ENCODE measurements around the gene HDAC9. TPM values are rescaled to one million over a fixed set of nuclear protein-coding genes. Genes with fewer than 3 reads are reported as not detected.

Gene HDAC9
- total and polyA plus RNA-seq, 2 experiments from 2014 or later, result 3.7 to 9.4 TPM

- TF ChIP-seq EZH2 (IDR thresholded peaks at IDR 0.05; ENCODE audit: borderline replicate concordance) (no peak), EZH2phosphoT487 (IDR thresholded peaks at IDR 0.05; ENCODE audit: low read depth, severe bottlenecking, unreplicated experiment) (no peak)
- TF ChIP-seq, protein P1, sequence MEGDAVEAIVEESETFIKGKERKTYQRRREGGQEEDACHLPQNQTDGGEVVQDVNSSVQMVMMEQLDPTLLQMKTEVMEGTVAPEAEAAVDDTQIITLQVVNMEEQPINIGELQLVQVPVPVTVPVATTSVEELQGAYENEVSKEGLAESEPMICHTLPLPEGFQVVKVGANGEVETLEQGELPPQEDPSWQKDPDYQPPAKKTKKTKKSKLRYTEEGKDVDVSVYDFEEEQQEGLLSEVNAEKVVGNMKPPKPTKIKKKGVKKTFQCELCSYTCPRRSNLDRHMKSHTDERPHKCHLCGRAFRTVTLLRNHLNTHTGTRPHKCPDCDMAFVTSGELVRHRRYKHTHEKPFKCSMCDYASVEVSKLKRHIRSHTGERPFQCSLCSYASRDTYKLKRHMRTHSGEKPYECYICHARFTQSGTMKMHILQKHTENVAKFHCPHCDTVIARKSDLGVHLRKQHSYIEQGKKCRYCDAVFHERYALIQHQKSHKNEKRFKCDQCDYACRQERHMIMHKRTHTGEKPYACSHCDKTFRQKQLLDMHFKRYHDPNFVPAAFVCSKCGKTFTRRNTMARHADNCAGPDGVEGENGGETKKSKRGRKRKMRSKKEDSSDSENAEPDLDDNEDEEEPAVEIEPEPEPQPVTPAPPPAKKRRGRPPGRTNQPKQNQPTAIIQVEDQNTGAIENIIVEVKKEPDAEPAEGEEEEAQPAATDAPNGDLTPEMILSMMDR (IDR thresholded peaks at IDR 0.05; ENCODE audit: poor library complexity), result peak; percentile 61
- Histone ChIP-seq H3K79me2 (no peaks in the 10 kb centered on the region), H3K4me2 (no peak overlapping the region), H3K4me1 (ENCODE audit: insufficient read depth) (no peaks in the 10 kb centered on the region), H4K20me1 (ENCODE audit: insufficient read depth, poor library complexity, severe bottlenecking) (no peaks in the 10 kb centered on the region), H3K36me3 (replicated peaks; ENCODE audit: insufficient read depth, low read depth) (no peaks in the 10 kb centered on the region), H3K4me3 (no peak overlapping the region), H3K27ac (no peak overlapping the region), H2AFZ (no peak overlapping the region), H3K27me3 (no peaks in the 10 kb centered on the region), H3K9me2 (replicated peaks; ENCODE audit: insufficient read depth) (no peaks in the 10 kb centered on the region), H3K9me3 (ENCODE audit: low read depth) (no peaks in the 10 kb centered on the region)
- peak; percentile 40 for DNase-seq (ENCODE audit: low spot score)
- 66% methylated on average over 3 of the region's 3 CpGs for WGBS (ENCODE audit: low lambda C conversion rate, missing lambda C conversion rate)
Observed at GRCh38 chr7:18570890-18571478, 75.4 kb downstream of the HDAC9 start.

DNA sequence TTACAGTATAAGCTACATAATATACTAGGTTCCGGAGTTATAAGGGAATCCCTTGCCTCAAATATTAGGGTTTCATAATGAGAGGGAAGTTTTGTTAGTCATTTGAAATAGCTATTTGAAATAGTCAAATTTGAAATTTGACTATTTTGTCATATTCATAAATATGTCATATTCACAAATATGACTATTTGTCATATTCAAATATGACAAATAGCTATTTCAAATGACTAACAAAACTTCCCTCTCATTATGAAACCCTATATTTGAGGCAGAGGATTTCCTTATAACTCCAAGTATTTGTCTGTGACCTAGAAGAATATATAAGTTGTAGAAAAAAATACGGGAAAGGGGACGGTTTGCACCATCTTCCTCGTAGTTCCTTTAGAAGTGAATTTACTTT, 76.6 kb downstream of the HDAC9 start:
- H3K36me3 ChIP-seq (replicated peaks; ENCODE audit: insufficient read depth, low read depth), result no peaks in the 10 kb centered on the region
- 94% methylated on average over 4 of the region's 4 CpGs for WGBS (ENCODE audit: low lambda C conversion rate, missing lambda C conversion rate)

DNA sequence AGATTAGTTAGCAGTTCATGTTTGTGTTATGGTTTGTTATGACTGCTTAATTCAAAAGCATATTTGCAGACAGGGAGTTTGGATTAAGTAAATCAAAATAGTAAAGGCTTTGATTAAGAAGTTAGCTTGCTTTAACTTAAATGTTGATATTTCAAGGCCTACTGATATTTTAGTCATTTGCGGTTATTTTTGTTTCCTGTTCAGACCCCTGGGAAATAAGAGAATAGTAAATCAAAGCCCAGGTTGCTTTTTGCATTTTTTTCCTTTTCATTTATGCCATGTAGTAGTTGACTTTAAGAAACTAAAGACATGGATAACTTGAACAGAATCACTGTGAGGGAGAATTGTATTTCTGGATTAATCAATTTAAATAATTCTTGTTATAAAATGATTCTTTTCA, 77.3 kb downstream of the HDAC9 start:
- no peak overlapping the region for H3K4me2 ChIP-seq
- no peak overlapping the region for H3K27ac ChIP-seq
- H3K27me3 ChIP-seq, result no peaks in the 10 kb centered on the region
- no peaks in the 10 kb centered on the region for H4K20me1 ChIP-seq (ENCODE audit: insufficient read depth, poor library complexity, severe bottlenecking)
- H3K9me2 ChIP-seq (replicated peaks; ENCODE audit: insufficient read depth), result no peaks in the 10 kb centered on the region
- H3K4me3 ChIP-seq, result no peak overlapping the region
- H2AFZ ChIP-seq, result no peak overlapping the region
- no peak for DNase-seq (ENCODE audit: low spot score)
- no peaks in the 10 kb centered on the region for H3K36me3 ChIP-seq (replicated peaks; ENCODE audit: insufficient read depth, low read depth)
- TF ChIP-seq EZH2phosphoT487 (IDR thresholded peaks at IDR 0.05; ENCODE audit: low read depth, severe bottlenecking, unreplicated experiment) (no peak), EZH2 (IDR thresholded peaks at IDR 0.05; ENCODE audit: borderline replicate concordance) (no peak)
- TF ChIP-seq, protein P1 (IDR thresholded peaks at IDR 0.05; ENCODE audit: poor library complexity), result no peak
- H3K4me1 ChIP-seq (ENCODE audit: insufficient read depth), result no peaks in the 10 kb centered on the region
- WGBS (ENCODE audit: low lambda C conversion rate, missing lambda C conversion rate), result 92% methylated on average over 1 of the region's 1 CpG
- H3K9me3 ChIP-seq (ENCODE audit: low read depth), result no peaks in the 10 kb centered on the region
- no peaks in the 10 kb centered on the region for H3K79me2 ChIP-seq

More for the DNA sequence above, 76.6 kb downstream of the HDAC9 start:
- Histone ChIP-seq H3K4me1 (ENCODE audit: insufficient read depth) (no peaks in the 10 kb centered on the region), H3K4me2 (no peak overlapping the region), H2AFZ (no peak overlapping the region), H3K4me3 (no peak overlapping the region), H3K9me2 (replicated peaks; ENCODE audit: insufficient read depth) (no peaks in the 10 kb centered on the region), H3K27ac (no peak overlapping the region), H4K20me1 (ENCODE audit: insufficient read depth, poor library complexity, severe bottlenecking) (no peaks in the 10 kb centered on the region), H3K9me3 (ENCODE audit: low read depth) (no peaks in the 10 kb centered on the region), H3K27me3 (no peaks in the 10 kb centered on the region), H3K79me2 (no peaks in the 10 kb centered on the region)
- DNase-seq (ENCODE audit: low spot score), result no peak
- TF ChIP-seq, protein P1 (IDR thresholded peaks at IDR 0.05; ENCODE audit: poor library complexity), result no peak
- TF ChIP-seq EZH2phosphoT487 (IDR thresholded peaks at IDR 0.05; ENCODE audit: low read depth, severe bottlenecking, unreplicated experiment), result no peak
- TF ChIP-seq EZH2 (IDR thresholded peaks at IDR 0.05; ENCODE audit: borderline replicate concordance), result no peak

Data from hepatocyte (in vitro differentiated cells).